Esophagus muscularis mucosa (tissue), 4 donors: ENCODE results near the gene DUSP11.
"Not testable (repeated sequence)": the region's sequence is repeated elsewhere in the genome, so short reads cannot be mapped to it uniquely, and the experiment has no call there.

Source experiments
- EP300 ChIP-seq: sonication (generic); formaldehyde crosslinking; IDR thresholded peaks from one replicate; pipeline ENCODE4 v1.6.1; 2017; ENCODE audit warnings: antibody characterized with exemption
- POLR2A ChIP-seq: fragments of 450-650 bp; IDR thresholded peaks from one replicate; pipeline ENCODE4 v1.6.1; 2017; ENCODE audit warnings: antibody characterized with exemption, moderate library complexity, mild to moderate bottlenecking, low read depth
- TF ChIP-seq, protein P1 (sequence below), 3 experiments: fragments of 200-600 bp in 2 of 3; fragments of 450-650 bp in 1 of 3; sonication (generic) in 2 of 3; IDR thresholded peaks; one replicate each; pipeline ENCODE4 v1.5.1; 2017 to 2019; ENCODE audit warnings: antibody characterized with exemption in 3 of 3, mild to moderate bottlenecking in 2 of 3, moderate library complexity in 1 of 3

DNA sequence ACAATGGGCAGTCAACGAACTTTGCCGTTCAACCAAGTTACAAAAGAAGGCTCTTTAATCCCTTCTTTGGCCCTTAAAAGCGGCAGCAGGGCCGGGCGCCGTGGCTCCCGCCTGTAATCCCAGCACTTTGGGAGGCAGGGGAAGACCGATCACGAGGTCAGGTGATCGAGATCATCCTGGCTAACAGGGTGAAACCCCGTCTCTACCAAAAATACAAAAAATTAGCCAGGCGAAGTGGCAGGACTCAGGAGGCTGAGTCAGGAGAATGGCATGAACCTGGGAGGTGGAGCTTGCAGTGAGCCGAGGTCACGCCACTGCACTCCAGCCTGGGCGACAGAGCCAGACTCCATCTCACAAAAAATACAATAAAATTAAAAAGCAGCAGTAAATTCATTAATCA is 3.5 kb upstream of the DUSP11 start:
- not testable (repeated sequence) for TF ChIP-seq EP300, POLR2A
- TF ChIP-seq, protein P1, sequence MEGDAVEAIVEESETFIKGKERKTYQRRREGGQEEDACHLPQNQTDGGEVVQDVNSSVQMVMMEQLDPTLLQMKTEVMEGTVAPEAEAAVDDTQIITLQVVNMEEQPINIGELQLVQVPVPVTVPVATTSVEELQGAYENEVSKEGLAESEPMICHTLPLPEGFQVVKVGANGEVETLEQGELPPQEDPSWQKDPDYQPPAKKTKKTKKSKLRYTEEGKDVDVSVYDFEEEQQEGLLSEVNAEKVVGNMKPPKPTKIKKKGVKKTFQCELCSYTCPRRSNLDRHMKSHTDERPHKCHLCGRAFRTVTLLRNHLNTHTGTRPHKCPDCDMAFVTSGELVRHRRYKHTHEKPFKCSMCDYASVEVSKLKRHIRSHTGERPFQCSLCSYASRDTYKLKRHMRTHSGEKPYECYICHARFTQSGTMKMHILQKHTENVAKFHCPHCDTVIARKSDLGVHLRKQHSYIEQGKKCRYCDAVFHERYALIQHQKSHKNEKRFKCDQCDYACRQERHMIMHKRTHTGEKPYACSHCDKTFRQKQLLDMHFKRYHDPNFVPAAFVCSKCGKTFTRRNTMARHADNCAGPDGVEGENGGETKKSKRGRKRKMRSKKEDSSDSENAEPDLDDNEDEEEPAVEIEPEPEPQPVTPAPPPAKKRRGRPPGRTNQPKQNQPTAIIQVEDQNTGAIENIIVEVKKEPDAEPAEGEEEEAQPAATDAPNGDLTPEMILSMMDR (IDR thresholded peaks at IDR 0.05): not testable (repeated sequence)
